NOMO-1 treated with dmso at 0.1 percent for 144 hours (cell line): ENCODE data around the gene GFY.
"Not testable (repeated sequence)": the region's sequence is repeated elsewhere in the genome, so short reads cannot be mapped to it uniquely, and the experiment has no call there.

Experiments used
- DNase-seq: peaks from one replicate; lab custom pipeline; 2025; ENCODE audit not compliant: unreplicated experiment; lab: John Stamatoyannopoulos, UW

GFY gene

GRCh38 chr19:49468746-49469447 is 43.7 kb downstream of the GFY start:
- DNase-seq, result peak; percentile 67

GRCh38 chr19:49469828-49470614 is 44.8 kb downstream of the GFY start:
- no peak for DNase-seq

- no peak for DNase-seq
Observed at GRCh38 chr19:49470615-49470978, 45.4 kb downstream of the GFY start.

DNA sequence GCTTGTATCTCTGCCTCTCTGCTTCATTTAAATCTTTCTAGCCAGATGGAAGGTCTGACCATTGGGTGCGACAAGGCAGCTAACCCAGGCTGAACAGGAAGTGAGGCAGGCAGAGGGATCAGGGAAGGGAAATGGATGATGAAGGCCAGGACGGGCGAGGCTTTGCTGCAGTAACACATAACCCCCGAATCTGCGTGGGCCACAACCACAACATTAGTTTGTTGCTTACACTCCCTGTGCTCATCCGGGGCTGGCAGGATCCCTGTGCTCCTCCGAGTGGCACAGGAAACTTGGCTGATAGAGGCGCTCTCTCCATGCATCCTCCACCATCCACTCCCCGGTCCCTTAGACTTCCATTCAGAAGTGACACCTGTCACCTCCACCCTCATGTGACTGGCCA is 47.7 kb downstream of the GFY start:
- DNase-seq, result no peak

GRCh38 chr19:49473501-49473867 is 48.3 kb downstream of the GFY start:
- DNase-seq, result not testable (repeated sequence)

DNA sequence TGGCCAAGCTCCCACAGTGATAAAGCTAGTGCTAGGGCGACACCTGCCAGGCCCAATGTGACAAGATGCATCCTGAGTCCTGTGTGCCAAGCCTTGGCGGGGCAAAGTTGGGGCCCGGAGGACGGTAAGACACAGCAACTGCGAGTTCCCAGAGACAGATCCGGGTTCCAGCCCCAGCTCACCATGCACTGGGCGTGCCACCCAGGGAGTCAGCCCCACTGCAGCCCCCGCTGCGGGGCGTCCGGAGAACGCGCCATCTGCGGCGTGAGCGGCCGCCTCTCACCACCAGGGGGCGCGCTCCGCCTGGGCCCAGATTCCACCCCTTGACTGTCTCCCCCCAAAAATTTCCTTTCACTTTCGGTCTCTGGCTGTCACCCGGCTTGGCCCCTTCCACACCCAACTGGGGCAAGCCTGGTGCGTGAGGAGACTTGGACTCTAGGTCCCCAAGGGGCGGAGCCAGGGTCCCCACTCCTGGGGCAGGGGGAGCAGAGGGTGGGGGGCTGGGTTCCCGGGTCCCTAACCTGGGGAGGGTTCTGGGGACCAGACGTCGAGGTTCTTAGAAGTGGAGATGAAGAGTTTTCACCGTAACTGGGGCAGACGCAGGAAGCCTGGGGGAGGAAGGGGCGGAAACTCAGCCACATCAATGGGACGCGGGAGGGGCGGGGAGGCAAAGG is 48.8 kb downstream of the GFY start, which contains the start of gene FLT3LG:
TSS of gene FLT3LG (plus strand) at position 348 of the 674 bp plus-strand sequence. CDS start 425 bp downstream, outside the sequence.
- peak; percentile 82 for DNase-seq

GRCh38 chr19:49474542-49474924 is 49.3 kb downstream of the GFY start:
- no peak for DNase-seq

DNA sequence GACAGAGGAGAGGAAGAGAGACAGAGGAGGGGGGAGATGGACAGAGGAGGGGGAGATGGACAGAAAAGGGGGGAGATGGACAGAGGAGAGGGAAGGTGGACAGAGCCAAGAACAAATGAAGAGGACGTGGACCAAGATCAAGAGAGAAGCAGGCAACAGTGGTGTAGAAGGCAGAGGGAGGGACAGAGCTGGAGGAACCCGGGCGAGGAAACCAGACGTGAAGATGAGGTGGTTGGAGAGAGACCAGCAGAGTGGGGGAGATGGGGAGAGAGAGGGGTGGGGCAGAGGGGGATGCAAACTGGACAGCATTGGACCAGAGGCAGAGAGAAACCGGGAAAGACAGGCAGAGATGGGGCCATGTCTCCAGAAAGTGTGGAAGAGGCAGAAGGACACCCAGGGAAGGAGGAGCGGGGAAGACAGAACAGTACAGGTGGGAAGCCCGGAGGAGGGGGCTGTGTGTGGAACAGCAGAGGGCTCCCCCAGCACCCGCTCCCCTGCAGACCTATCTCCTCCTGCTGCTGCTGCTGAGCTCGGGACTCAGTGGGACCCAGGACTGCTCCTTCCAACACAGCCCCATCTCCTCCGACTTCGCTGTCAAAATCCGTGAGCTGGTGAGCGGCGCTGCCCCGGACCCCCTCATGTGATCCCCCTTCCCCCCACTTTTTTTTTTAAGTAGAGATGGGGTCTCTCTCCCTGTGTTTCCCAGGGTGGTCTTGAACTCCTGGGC is 50.2 kb downstream of the GFY start:
- no peak for DNase-seq

GRCh38 chr19:49475995-49476880 is 51.0 kb downstream of the GFY start:
- DNase-seq, result no peak
